Activated naive CD4-positive, alpha-beta T cell treated with anti-CD3 and anti-CD28 coated beads, Interleukin-2, amount 10 ng/mL, durations not matched to agents 5 hours and 36 hours (primary cell): ENCODE results near the gene ZNF500. TPM values are rescaled to one million over a fixed set of nuclear protein-coding genes. Genes with fewer than 3 reads are reported as not detected.

ENCODE experiments used
- total RNA-seq, 2 experiments: library from RNA; stranded (reverse); gene quantifications; one replicate each; pipeline ENCODE4 v1.2.3, GENCODE V29; 2021

Gene ZNF500
- total RNA-seq, result 10 to 100 TPM; 23.0 to 24.7 TPM

GRCh38 chr16:4766875-4767628, at the start of gene ZNF500:
TSS of gene ZNF500 (minus strand) at chr16:4767162. CDS start at chr16:4765978, 1,184 bp downstream.

DNA sequence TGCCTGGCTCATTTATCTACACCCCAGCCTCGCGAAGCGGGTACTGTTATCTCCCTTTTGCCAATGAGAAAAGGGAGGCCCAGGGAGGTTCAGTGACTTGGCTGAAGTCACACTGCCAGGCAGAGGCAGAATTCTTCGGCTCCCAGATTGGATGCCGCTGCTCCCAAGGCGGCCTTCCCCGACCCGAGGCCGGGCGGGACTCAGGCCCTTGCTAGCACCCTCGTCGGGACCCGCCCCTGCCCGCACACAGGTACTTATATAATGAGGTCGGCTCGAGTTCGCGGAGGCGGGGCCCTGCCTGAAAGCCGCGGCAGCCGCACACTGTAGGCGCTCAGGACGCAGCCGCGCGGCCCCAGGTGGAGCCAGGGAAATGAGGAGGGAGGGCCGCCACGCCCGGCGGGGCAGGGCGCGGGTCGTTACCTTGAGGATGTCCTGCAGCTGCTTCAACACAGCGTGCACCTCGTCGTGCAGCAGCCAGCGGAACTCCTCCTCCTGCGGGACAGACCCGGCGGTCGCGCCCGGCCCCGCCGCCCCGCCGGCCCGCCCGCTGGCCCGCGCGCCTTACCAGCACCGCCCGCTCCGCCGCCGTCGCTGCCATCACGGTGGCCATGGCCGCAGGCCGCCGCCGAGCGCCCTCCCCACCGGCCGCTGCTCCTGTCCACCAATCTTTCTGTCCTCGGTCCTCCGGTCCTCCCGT, 35.1 kb upstream of the ZNF500 start, which contains the start of gene ROGDI:
Gene ROGDI, minus strand, starts transcription at position 672 of the 697 bp plus-strand sequence. Its CDS starts 62 bp downstream, at position 610.

DNA sequence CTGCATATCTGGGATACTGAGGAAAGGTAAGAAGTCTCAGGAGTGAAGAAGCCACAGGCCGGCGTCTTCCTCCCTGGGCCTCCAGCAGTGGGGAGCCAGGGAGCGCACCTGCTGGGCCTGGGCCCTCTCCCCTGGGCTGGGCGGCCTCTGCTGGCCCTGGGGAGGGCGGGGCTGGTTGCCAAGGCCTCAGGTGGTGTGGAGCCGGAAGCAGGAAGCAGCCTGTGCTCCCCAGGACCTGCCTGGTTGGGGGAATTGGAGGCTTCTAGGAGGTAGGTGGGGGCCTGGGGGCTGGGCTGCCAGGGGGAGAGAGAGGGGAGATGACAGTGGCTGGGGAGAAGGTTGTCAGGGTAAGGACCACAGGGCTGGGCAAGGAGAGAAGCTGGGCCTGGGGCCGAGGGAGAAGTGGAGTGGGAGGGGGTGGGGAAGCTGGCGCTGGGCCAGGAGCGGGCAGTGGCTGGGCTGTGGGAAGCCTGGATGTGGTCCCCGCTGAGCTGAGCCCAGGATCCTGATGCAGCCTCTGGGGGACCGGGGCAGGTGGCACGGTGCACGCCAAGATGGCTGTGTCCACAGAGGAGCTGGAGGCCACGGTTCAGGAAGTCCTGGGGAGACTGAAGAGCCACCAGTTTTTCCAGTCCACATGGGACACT, 28.3 kb upstream of the ZNF500 start, which contains the start of gene SMIM22:
Gene SMIM22, plus strand, starts transcription at position 189 of the 647 bp plus-strand sequence. Its CDS starts 366 bp downstream, at position 555.

DNA sequence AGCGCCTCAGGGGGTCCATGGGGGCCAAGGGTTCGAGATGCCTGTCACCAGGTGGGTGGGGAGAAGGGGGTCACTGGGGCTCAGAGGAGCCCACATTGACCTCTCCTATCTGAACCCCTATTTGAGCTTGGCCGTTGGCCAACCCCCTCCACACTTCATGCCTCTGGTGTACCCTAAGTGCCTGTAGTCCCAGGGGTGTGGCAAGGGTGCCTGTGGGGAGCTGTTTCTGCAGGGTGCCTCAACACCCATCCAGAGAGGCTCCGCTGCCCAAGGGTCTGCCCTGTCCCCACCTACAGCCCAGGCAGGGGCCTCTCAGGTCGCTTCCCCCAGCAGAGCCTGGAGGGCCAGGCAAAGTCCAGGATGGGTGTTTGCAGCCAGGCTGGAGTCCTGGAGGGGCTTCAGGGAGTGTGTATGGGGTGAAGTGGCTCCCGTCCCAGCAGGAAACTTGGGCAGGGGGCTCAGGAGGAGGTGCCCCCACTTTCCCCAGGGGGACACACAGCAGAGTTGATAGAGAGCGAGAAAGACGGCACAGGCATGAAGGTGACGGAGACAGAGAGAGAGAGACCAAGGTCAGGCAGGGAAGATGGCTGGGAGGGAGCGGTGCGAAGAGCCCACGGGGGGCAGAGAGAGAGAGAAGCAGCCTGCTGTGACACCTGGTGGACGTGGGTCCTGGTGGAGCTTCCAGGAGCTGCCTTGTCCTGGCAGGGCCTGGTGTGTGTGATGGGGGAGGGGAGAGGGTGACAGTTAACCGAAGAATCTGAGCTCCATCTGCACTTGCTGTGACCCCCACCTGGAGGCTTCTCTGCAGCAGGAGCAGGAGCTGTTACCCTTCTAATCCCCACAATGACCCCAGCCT, 20.9 kb upstream of the ZNF500 start, which contains the start of gene SEPTIN12:
Gene SEPTIN12, minus strand, starts transcription at position 719 of the 856 bp plus-strand sequence. Its CDS starts 700 bp downstream, at position 19.

DNA sequence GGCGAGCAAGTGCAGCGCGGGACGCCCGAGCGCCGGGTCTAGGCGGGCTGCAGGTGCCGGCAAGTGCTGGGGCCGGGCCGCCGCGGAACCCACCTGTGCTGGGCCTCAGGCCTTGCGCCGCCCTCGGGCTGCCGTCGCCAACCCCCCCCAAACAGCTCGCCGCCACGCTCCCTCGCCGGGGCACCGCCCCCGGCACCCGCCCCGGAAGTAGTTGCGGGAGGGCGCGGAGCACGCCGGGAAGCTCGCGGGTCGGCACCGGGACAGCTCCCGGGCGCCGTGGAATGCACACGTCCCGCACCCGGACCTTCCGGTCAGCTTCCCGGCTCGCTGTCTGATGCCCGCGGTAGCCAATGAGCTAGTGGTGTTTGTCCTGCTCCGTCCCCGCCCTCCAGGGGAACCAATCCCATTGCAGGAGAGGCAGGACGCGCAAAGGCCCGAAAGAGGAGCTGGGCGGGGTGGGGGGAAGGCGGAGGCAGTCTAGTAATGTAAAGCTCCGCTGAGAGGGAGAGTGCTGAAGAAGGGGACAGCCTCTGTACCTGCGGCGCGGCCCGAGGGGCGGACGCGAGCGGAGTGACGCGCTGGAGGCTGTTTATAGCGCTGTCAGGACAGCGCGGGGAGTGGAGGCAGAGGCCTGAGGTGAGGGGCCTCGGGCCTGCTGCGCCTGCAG, 32.8 kb downstream of the ZNF500 start, which contains the start of the genes ANKS3 and DNAAF8:
Gene ANKS3, minus strand, starts transcription at position 209 of the 667 bp plus-strand sequence. CDS start 4,122 bp downstream, outside the sequence.
Gene DNAAF8, plus strand, starts transcription at position 475 of the 667 bp plus-strand sequence. CDS start 1,978 bp downstream, outside the sequence.

Other genes starting within 250 kb of the ZNF500 start
- gene CDIP1, start 228.4 kb downstream of the ZNF500 start, total RNA-seq, result 10 to 100 TPM; 33.2 to 33.6 TPM
- gene C16orf96, start 210.8 kb downstream of the ZNF500 start, total RNA-seq, result under 1 TPM; 0.25 to 0.39 TPM
- gene UBALD1, start 152.3 kb downstream of the ZNF500 start, total RNA-seq, result 10 to 100 TPM; 19.1 to 24.8 TPM
- gene MGRN1, start 142.3 kb downstream of the ZNF500 start, total RNA-seq, result 10 to 100 TPM; 72.8 to 73.6 TPM
- 10 to 100 TPM; 31.7 to 32.8 TPM for gene NUDT16L1, start 73.6 kb downstream of the ZNF500 start, total RNA-seq
- gene ANKS3, start 32.9 kb downstream of the ZNF500 start, total RNA-seq, result 10 to 100 TPM; 15.0 to 15.6 TPM
- gene DNAAF8, start 32.6 kb downstream of the ZNF500 start, total RNA-seq, result under 1 TPM; 0.28 to 0.31 TPM
- not detected for gene SEPTIN12, start 21.2 kb upstream of the ZNF500 start, total RNA-seq
- gene SMIM22, start 28.2 kb upstream of the ZNF500 start, total RNA-seq, result not detected
- gene ROGDI, start 35.5 kb upstream of the ZNF500 start, total RNA-seq, result 10 to 100 TPM in 1 of 2 experiments, 1 to 10 TPM in 1; 7.0 to 10.7 TPM
- 10 to 100 TPM; 84.1 to 92.5 TPM for gene GLYR1, start 80.1 kb upstream of the ZNF500 start, total RNA-seq
- 10 to 100 TPM; 36.1 to 37.5 TPM for gene UBN1, start 80.3 kb upstream of the ZNF500 start, total RNA-seq
- gene PPL, start 170.0 kb upstream of the ZNF500 start, total RNA-seq, result not detected
- under 1 TPM; 0.13 to 0.14 TPM for gene SEC14L5, start 191.2 kb upstream of the ZNF500 start, total RNA-seq